Loucy (cell line): Measurements from ENCODE around the gene GNG10.

Experiments used
- H2AFZ ChIP-seq: fragments of 200-600 bp; sonication (generic); 2 replicates; pipeline ENCODE4 v1.6.0; 2016; ENCODE audit warnings: antibody characterized with exemption, mild to moderate bottlenecking, low read length, moderate library complexity
- H3F3A ChIP-seq: fragments of 200-600 bp; 2 replicates; pipeline ENCODE4 v1.6.0; 2016; ENCODE audit warnings: antibody characterized with exemption, low read depth, mild to moderate bottlenecking
- H3K27me3 ChIP-seq: fragments of 200-600 bp; sonication (generic); 2 replicates; pipeline ENCODE4 v1.6.1; 2014; ENCODE audit warnings: low read length, mild to moderate bottlenecking; ENCODE audit not compliant: insufficient read depth, poor library complexity, severe bottlenecking
- H3K36me3 ChIP-seq: fragments of 200-600 bp; sonication (generic); 2 replicates; pipeline ENCODE4 v1.6.1; 2016; ENCODE audit warnings: low read length; ENCODE audit not compliant: insufficient read depth
- H3K4me1 ChIP-seq: fragments of 200-600 bp; sonication (generic); 2 replicates; pipeline ENCODE4 v1.5.1; 2014; ENCODE audit warnings: low read length, mild to moderate bottlenecking; ENCODE audit not compliant: insufficient read depth, poor library complexity, severe bottlenecking
- H3K4me2 ChIP-seq: fragments of 200-600 bp; sonication (generic); 2 replicates; pipeline ENCODE4 v1.6.0; 2014; ENCODE audit warnings: antibody characterized with exemption, low read length, low read depth, mild to moderate bottlenecking; ENCODE audit not compliant: poor library complexity, severe bottlenecking
- H3K4me3 ChIP-seq: fragments of 200-600 bp; sonication (generic); 2 replicates; pipeline ENCODE4 v1.5.1; 2014; ENCODE audit warnings: low read length, mild to moderate bottlenecking, mixed read lengths; ENCODE audit not compliant: poor library complexity, severe bottlenecking
- H3K79me2 ChIP-seq: fragments of 200-600 bp; sonication (generic); 2 replicates; pipeline ENCODE4 v1.6.1; 2014; ENCODE audit warnings: low read length; ENCODE audit not compliant: insufficient read depth
- H3K9ac ChIP-seq: fragments of 200-600 bp; sonication (generic); 2 replicates; pipeline ENCODE4 v1.6.0; 2014; ENCODE audit warnings: mild to moderate bottlenecking, low read depth, low read length, moderate library complexity; ENCODE audit not compliant: poor library complexity, severe bottlenecking
- H3K9me2 ChIP-seq: fragments of 200-600 bp; sonication (generic); replicated peaks from 2 replicates; pipeline ENCODE4 v1.6.1; 2016; ENCODE audit warnings: low read depth, low read length, mixed read lengths
- H3K9me3 ChIP-seq: fragments of 200-600 bp; sonication (generic); 2 replicates; pipeline ENCODE4 v1.6.1; 2014; ENCODE audit warnings: mild to moderate bottlenecking, antibody characterized with exemption, low read length, low read depth; ENCODE audit not compliant: insufficient read depth
- H4K20me1 ChIP-seq: fragments of 200-600 bp; sonication (generic); 2 replicates; pipeline ENCODE4 v1.6.0; 2014; ENCODE audit warnings: antibody characterized with exemption, low read length, mild to moderate bottlenecking; ENCODE audit not compliant: insufficient read depth, poor library complexity, severe bottlenecking
- EZH2phosphoT487 ChIP-seq: fragments of 200-600 bp; IDR thresholded peaks from 2 replicates; pipeline ENCODE4 v1.6.1; 2018; ENCODE audit warnings: antibody characterized with exemption, mild to moderate bottlenecking, moderate library complexity, borderline replicate concordance
- TF ChIP-seq, protein P1 (sequence below): fragments of 200-600 bp; sonication (generic); conservative IDR thresholded peaks from 2 replicates; pipeline ENCODE4 v1.5.1; 2014; ENCODE audit warnings: mild to moderate bottlenecking, antibody characterized with exemption, low read length

The GNG10 gene

DNA sequence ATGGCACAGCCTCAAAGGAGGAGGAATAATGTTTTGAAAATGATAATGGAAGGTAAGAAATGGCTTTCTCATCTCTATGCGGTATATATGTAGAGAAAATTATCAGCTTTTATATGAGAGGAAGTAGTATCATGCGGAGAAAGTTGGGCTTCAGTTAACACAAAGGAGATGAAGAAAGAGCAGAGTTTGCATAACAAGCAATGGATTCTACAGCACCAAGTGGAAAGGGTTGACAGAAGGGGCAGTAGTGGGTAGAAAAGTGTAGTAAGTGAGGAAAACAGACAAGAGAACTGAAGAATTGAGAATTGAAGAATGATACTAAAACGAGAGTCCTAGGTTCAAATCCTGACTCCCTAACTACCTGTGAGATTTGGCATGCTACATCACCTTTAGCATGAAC is 51.0 kb downstream of the GNG10 start:
- H3K79me2 ChIP-seq: no peaks in the 10 kb centered on the region
- H3K36me3 ChIP-seq: no peaks in the 10 kb centered on the region
- no peaks in the 10 kb centered on the region for H3K9me3 ChIP-seq
- no peaks in the 10 kb centered on the region for H4K20me1 ChIP-seq
- H3K4me3 ChIP-seq: no peak overlapping the region
- H2AFZ ChIP-seq: no peak overlapping the region
- TF ChIP-seq EZH2phosphoT487: no peak
- TF ChIP-seq, protein P1, sequence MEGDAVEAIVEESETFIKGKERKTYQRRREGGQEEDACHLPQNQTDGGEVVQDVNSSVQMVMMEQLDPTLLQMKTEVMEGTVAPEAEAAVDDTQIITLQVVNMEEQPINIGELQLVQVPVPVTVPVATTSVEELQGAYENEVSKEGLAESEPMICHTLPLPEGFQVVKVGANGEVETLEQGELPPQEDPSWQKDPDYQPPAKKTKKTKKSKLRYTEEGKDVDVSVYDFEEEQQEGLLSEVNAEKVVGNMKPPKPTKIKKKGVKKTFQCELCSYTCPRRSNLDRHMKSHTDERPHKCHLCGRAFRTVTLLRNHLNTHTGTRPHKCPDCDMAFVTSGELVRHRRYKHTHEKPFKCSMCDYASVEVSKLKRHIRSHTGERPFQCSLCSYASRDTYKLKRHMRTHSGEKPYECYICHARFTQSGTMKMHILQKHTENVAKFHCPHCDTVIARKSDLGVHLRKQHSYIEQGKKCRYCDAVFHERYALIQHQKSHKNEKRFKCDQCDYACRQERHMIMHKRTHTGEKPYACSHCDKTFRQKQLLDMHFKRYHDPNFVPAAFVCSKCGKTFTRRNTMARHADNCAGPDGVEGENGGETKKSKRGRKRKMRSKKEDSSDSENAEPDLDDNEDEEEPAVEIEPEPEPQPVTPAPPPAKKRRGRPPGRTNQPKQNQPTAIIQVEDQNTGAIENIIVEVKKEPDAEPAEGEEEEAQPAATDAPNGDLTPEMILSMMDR: no peak
- no peak overlapping the region for H3K9ac ChIP-seq
- H3F3A ChIP-seq: no peaks in the 10 kb centered on the region
- no peaks in the 10 kb centered on the region for H3K9me2 ChIP-seq
- H3K4me1 ChIP-seq: no peaks in the 10 kb centered on the region
- no peaks in the 10 kb centered on the region for H3K27me3 ChIP-seq
- H3K4me2 ChIP-seq: no peak overlapping the region

DNA sequence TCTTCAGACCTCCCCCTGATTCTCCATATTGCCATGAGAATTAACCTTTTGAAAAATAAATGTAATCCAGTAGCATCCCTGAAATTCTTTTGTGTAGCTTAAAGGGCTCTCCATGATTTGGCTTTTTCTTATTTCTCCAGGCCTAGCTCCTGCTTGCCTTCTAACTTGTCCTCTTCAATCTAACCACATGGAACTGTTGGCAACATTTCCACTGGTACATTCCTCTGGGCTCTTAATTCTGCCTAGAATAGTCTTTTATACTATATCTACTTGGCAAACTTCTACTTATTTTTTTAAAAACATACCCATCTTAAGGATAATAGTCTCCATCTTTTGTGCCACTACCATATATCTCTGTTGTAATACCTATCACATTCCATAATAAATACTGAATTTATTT is 54.1 kb downstream of the GNG10 start:
- TF ChIP-seq, protein P1: no peak
- TF ChIP-seq EZH2phosphoT487: no peak
- H3K27me3 ChIP-seq: no peaks in the 10 kb centered on the region
- H3K4me1 ChIP-seq: no peaks in the 10 kb centered on the region
- no peak overlapping the region for H3K4me3 ChIP-seq
- H3F3A ChIP-seq: no peaks in the 10 kb centered on the region
- no peaks in the 10 kb centered on the region for H3K9me2 ChIP-seq
- no peaks in the 10 kb centered on the region for H3K79me2 ChIP-seq
- H3K9ac ChIP-seq: no peak overlapping the region
- H3K9me3 ChIP-seq: no peaks in the 10 kb centered on the region
- H2AFZ ChIP-seq: no peak overlapping the region
- no peaks in the 10 kb centered on the region for H3K36me3 ChIP-seq
- H4K20me1 ChIP-seq: no peaks in the 10 kb centered on the region
- H3K4me2 ChIP-seq: no peak overlapping the region

DNA sequence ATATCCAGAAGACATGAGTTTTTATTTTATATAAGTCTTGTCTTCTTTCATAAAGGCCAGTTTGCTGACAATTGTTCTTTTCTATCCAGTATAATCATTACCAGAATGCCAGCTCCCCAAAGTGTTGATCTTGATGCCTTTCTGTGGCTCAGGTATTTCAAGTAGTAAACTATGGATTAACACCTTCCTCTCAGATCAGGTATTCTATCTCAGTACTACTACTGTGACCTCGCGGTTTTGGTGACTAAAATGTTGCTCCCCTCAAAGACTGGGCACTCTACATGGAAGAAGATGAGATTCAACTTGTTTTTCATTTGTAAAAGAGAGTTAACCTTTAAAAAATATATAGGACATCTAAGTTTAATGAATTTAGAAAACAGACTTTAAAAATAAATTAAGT is 58.1 kb downstream of the GNG10 start:
- Histone ChIP-seq H3K36me3 (no peaks in the 10 kb centered on the region), H3K9me2 (no peaks in the 10 kb centered on the region), H3K9me3 (no peaks in the 10 kb centered on the region), H2AFZ (no peak overlapping the region), H4K20me1 (no peaks in the 10 kb centered on the region), H3K9ac (no peak overlapping the region), H3K4me1 (no peaks in the 10 kb centered on the region), H3K4me3 (no peak overlapping the region), H3F3A (no peaks in the 10 kb centered on the region), H3K79me2 (no peaks in the 10 kb centered on the region), H3K4me2 (no peak overlapping the region), H3K27me3 (no peaks in the 10 kb centered on the region)
- TF ChIP-seq, protein P1: no peak
